Kidney epithelial cell (primary cell): ENCODE results near the gene CTNS. TPM values are rescaled to one million over a fixed set of nuclear protein-coding genes. Genes with fewer than 3 reads are reported as not detected.
"Not testable (repeated sequence)": the region's sequence is repeated elsewhere in the genome, so short reads cannot be mapped to it uniquely, and the experiment has no call there.

Experiments
- DNase-seq: peaks from one replicate; pipeline ENCODE4 v3.0.0-alpha.2; 2010; ENCODE audit warnings: low read depth
- H3K27me3 ChIP-seq: 2 replicates; pipeline ENCODE4 v1.6.0; 2011; ENCODE audit warnings: low read length; ENCODE audit not compliant: control insufficient read depth, insufficient read depth
- H3K36me3 ChIP-seq: 2 replicates; pipeline ENCODE4 v1.5.1; 2011; ENCODE audit warnings: low read length; ENCODE audit not compliant: control insufficient read depth, insufficient read depth
- H3K4me3 ChIP-seq: 2 replicates; pipeline ENCODE4 v1.5.1; 2011; ENCODE audit warnings: low read depth, mild to moderate bottlenecking, control low read depth, low read length
- total RNA-seq: library from RNA; depleted of rRNA; stranded (reverse); fragments of >200 nt; gene quantifications from 2 replicates; pipeline ENCODE4 v1.2.3, GENCODE V29; 2015
- TF ChIP-seq, protein P1 (sequence below): IDR thresholded peaks from 2 replicates; pipeline ENCODE4 v1.5.1; 2011; ENCODE audit warnings: mild to moderate bottlenecking, moderate library complexity, low read length, control low read depth, inconsistent platforms; ENCODE audit not compliant: insufficient read depth, poor library complexity, severe bottlenecking

CTNS gene
- total RNA-seq, 1 donor from 2014 or later = 55.4 TPM

DNA sequence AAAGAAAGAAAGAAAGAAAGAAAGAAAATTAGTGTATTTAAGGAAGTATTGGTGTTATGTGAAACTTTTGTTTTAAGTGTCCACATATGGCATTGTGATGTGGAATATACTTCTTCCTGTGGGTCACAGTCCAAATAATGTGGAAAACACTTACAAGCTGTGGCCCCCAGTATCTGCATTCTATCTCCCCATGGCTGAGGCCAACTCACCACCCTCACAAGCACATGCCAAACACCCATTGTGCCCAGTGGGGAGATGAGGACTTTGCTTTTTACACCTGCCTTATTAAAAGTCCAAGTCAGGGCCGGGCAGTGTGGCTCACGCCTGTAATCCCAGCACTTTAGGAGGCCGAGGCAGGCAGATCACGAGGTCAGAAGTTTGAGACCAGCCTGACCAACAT lies 63.4 kb downstream of the CTNS start:
- H3K27me3 ChIP-seq = peaks cover 3% of the 10 kb centered on the region
- no peak for DNase-seq

DNA sequence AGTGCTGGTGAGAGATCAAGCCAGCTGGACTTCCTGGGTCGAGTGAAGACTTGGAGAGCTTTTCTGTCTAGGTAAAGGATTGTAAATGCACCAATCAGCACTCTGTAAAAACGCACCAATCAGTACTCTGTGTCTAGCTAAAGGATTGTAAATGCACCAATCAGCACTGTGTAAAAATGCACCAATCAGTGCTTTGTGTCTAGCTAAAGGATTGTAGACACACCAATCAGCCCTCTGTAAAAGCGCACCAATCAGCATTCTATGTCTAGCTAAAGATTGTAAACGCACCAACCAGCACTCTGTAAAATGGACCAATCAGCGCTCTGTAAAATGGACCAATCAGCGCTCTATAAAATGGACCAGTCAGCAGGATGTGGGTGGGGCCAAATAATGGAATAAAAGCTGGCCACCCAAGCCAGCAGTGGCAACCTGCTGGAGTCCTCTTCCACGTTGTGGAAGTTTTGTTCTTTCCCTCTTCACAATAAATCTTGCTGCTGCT lies 65.5 kb downstream of the CTNS start:
- H3K27me3 ChIP-seq, H3K36me3 ChIP-seq, H3K4me3 ChIP-seq, DNase-seq: not testable (repeated sequence)

More for the DNA sequence above, 63.4 kb downstream of the CTNS start:
- TF ChIP-seq, protein P1, sequence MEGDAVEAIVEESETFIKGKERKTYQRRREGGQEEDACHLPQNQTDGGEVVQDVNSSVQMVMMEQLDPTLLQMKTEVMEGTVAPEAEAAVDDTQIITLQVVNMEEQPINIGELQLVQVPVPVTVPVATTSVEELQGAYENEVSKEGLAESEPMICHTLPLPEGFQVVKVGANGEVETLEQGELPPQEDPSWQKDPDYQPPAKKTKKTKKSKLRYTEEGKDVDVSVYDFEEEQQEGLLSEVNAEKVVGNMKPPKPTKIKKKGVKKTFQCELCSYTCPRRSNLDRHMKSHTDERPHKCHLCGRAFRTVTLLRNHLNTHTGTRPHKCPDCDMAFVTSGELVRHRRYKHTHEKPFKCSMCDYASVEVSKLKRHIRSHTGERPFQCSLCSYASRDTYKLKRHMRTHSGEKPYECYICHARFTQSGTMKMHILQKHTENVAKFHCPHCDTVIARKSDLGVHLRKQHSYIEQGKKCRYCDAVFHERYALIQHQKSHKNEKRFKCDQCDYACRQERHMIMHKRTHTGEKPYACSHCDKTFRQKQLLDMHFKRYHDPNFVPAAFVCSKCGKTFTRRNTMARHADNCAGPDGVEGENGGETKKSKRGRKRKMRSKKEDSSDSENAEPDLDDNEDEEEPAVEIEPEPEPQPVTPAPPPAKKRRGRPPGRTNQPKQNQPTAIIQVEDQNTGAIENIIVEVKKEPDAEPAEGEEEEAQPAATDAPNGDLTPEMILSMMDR = no peak
- H3K4me3 ChIP-seq = no peak overlapping the region
- H3K36me3 ChIP-seq = no peaks in the 10 kb centered on the region

DNA sequence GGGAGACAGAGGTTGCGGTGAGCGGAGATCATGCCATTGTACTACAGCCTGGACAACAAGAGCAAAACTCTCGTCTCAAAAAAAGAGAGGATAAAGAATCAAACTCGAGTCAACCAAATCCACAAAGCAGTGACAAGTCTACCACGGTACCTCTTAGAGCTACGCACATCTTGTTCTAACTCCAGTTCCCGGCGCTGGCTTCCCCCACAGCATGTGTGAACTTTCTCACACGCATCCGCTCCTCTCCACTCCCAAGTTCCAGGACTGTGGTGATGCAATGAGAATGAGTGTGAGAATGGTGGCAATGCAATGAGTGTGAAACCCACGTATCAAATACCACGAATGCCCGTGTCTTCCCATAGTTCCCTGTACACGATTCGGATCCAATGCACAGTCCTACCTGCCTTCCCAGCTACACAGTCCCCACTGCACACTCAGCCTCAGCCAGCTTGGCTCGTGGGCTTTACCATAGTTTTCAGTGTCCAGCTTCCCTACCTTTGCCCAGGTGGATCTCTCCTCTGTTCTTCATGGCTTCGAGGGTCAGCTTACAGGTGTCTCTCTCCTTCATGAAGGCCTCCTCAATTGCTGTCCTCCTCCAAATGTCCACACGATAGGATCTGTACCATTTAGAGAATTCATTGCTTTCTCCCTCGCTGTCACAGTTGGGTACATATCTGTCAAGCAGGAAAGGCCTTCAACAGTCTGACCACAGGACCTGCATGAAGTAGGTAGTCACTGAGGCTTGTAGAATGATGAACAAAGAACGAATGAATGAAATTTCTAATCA lies 68.6 kb downstream of the CTNS start:
- H3K36me3 ChIP-seq = no peaks in the 10 kb centered on the region
- no peak for DNase-seq
- H3K27me3 ChIP-seq = no peaks in the 10 kb centered on the region
- no peak overlapping the region for H3K4me3 ChIP-seq
- TF ChIP-seq, protein P1 = no peak

DNA sequence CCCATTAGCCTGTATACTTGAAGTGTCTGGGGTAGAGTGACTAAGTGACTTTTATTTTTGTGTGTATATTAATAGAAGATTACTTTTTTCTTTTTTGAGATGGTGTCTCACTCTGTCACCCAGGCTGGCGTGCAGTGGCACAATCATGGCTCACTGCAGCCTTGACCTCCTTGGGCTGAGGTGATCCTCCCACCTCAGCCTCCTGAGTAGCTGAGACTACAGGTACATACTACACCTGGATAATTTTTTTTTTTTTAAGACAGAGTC lies 69.1 kb downstream of the CTNS start:
- not testable (repeated sequence) for H3K4me3 ChIP-seq, DNase-seq, H3K36me3 ChIP-seq, H3K27me3 ChIP-seq

DNA sequence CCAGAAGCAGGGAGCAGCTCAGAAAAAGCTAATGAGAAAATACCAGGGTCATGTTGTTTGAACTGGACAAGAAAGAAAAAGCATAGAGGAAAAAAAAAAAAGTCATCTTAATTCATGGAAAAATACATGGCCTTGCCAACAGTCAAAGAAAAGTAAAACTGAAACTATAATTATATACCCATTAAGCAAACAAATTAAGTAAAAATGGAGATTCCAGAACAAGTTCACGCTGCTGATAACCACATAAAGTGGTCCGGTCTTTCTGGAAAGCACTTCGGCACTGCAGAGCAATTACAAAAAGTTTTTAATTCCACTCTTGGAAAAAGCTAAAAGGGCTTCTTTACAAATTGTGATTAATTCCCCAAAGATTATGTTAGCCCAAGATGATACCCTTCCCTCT lies 71.8 kb downstream of the CTNS start:
- Histone ChIP-seq H3K27me3 (no peaks in the 10 kb centered on the region), H3K36me3 (no peaks in the 10 kb centered on the region), H3K4me3 (no peak overlapping the region)
- TF ChIP-seq, protein P1 = no peak
- no peak for DNase-seq

DNA sequence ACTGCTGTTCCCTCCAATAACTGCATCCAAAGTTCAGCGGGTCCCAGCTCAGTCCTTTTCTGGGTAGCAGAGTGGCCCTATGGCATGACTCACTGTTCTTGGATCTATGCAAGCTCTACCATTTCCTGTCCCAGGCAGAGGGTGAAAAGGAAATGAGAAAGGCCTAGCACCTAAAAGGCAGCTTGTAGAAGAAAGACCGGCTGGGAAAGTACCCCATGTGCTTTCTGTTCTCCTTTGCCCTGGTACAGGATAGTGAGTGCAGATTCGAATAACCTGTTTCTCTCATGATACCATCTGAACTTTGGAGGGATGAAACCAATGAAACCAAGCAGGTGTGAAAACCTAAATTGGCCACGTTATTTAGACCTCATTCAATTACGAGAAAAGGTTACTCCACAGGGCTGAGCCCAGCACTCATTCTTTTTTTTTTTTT lies 74.4 kb downstream of the CTNS start:
- TF ChIP-seq, protein P1 = no peak
- no peaks in the 10 kb centered on the region for H3K27me3 ChIP-seq
- H3K4me3 ChIP-seq = no peak overlapping the region
- DNase-seq = no peak
- no peaks in the 10 kb centered on the region for H3K36me3 ChIP-seq

Other genes starting within 250 kb of the CTNS start
- not detected in 2 replicates for gene OR1E1, start 238.3 kb upstream of the CTNS start, total RNA-seq
- not detected in 2 replicates for gene OR3A3, start 225.4 kb upstream of the CTNS start, total RNA-seq
- not detected in 2 replicates for gene OR1E2, start 202.9 kb upstream of the CTNS start, total RNA-seq
- gene SPATA22, start 164.9 kb upstream of the CTNS start, total RNA-seq = not detected in 2 replicates
- gene ASPA, start 160.8 kb upstream of the CTNS start, total RNA-seq = not detected in 2 replicates
- gene TRPV3, start 78.9 kb upstream of the CTNS start, total RNA-seq = 2.1 and 2.9 TPM in 2 replicates
- gene TRPV1, start 27.3 kb upstream of the CTNS start, total RNA-seq = 2.0 and 2.2 TPM in 2 replicates
- gene SHPK, start 510 bp upstream of the CTNS start, total RNA-seq = 16.0 and 17.5 TPM in 2 replicates
- 398 and 497 TPM in 2 replicates for gene TAX1BP3, start 31.8 kb downstream of the CTNS start, total RNA-seq
- 24.9 and 30.0 TPM in 2 replicates for gene EMC6, start 32.1 kb downstream of the CTNS start, total RNA-seq
- gene P2RX5, start 59.4 kb downstream of the CTNS start, total RNA-seq = 6.0 and 8.4 TPM in 2 replicates
- 3.0 and 3.6 TPM in 2 replicates for gene HASPIN, start 87.1 kb downstream of the CTNS start, total RNA-seq
- 24.7 and 29.7 TPM in 2 replicates for gene ITGAE, start 164.4 kb downstream of the CTNS start, total RNA-seq
- 26.1 and 29.1 TPM in 2 replicates for gene NCBP3, start 209.5 kb downstream of the CTNS start, total RNA-seq